Activated CD4-positive, alpha-beta T cell treated with anti-CD3 and anti-CD28 coated beads, Interleukin-2, amount 10 ng/mL, durations not matched to agents 7 days and 5 days (primary cell): ENCODE measurements around the gene GRAMD2B. TPM values are rescaled to one million over a fixed set of nuclear protein-coding genes. Genes with fewer than 3 reads are reported as not detected.
"Not testable (repeated sequence)": the region's sequence is repeated elsewhere in the genome, so short reads cannot be mapped to it uniquely, and the experiment has no call there.

ENCODE experiments used
- CTCF ChIA-PET: fragments of 350-600 bp; sonication (Branson Sonifier 250); formaldehyde crosslinking; loops from one replicate; lab custom pipeline; 2021; ENCODE audit warnings: antibody characterized with exemption; lab: Charles Lee
- POLR2A ChIA-PET: fragments of 350-600 bp; sonication (Branson Sonifier 250); formaldehyde crosslinking; loops from one replicate; lab custom pipeline; 2021; ENCODE audit warnings: antibody characterized with exemption; lab: Charles Lee
- DNase-seq: peaks from one replicate; pipeline ENCODE4 v3.0.0-alpha.2; 2020
- H3K27ac Mint-ChIP-seq: one replicate; pipeline ENCODE4 v1.8.0; 2021; ENCODE audit warnings: mild to moderate bottlenecking, moderate library complexity, mixed read lengths
- H3K27me3 Mint-ChIP-seq: one replicate; pipeline ENCODE4 v1.8.0; 2021; ENCODE audit warnings: mixed read lengths
- H3K36me3 Mint-ChIP-seq: one replicate; pipeline ENCODE4 v1.8.0; 2021; ENCODE audit warnings: low read depth, mixed read lengths
- H3K4me1 Mint-ChIP-seq: one replicate; pipeline ENCODE4 v1.8.0; 2021; ENCODE audit warnings: mixed read lengths
- H3K4me3 Mint-ChIP-seq: one replicate; pipeline ENCODE4 v1.8.0; 2021; ENCODE audit warnings: mild to moderate bottlenecking, moderate library complexity, mixed read lengths
- H3K9me3 Mint-ChIP-seq: one replicate; pipeline ENCODE4 v1.8.0; 2021; ENCODE audit warnings: mixed read lengths
- total RNA-seq, 2 experiments: library from RNA; stranded (reverse); gene quantifications; one replicate each; pipeline ENCODE4 v1.2.3, GENCODE V29; 2021

Gene GRAMD2B
- total RNA-seq, 2 experiments from 2014 or later = 3.3 to 4.4 TPM

DNA sequence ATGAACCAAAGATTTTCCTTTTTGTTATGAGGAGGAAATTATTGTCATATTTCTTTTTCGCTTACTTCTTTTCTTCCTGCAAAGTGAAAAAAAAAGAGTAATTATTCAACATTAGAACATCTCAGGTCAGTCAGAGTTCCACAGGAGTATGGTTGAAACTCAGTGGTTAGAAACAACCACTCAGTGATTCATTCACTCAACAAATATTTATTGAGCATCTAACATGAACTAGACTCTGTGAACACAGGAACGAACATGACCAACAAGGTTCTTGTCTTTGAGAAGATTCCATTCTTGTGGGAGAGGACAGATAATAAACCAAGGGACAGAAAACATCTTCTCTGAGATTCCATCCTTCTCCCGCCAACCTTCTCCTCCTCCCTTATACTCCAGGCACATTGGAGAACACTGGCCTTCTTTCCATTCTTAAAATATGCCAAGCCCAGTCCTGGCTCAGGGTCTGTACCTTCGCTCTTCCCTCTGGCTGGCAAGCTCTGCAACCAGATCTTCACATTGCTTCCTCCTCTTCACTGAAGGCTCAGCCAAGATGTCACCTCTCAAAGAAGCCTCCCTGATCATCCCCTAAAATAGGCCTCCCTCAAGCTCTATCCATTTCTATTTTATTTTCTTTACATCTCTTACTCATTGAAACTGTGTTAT is 6.8 kb upstream of the GRAMD2B start:
- POLR2A ChIA-PET = no interaction called here

DNA sequence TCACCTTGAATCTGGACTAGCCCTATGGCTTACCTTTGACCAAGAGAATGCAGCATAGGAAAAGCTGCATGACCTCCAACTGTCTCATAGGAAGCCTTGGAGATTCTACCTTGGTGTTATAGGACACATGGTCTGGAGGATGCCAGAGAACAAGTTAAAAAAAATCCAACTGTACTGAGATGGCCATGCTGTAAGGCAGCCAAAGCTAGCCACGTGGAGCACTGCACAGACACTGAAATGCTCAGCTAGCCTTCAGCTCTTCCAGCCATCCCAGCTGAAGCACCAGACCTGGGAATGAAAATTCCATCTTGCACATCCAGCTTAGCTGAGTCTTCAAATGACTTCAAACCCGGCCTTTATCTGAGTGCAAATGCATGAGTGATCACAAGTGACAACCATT is 6.0 kb upstream of the GRAMD2B start:
- Mint-ChIP-seq H3K4me1 (peaks cover 6% of the 10 kb centered on the region), H3K4me3 (no peak overlapping the region), H3K27me3 (peaks cover 6% of the 10 kb centered on the region), H3K9me3 (peaks cover 2% of the 10 kb centered on the region), H3K27ac (no peak overlapping the region), H3K36me3 (peaks cover 2% of the 10 kb centered on the region)
- no peak for DNase-seq
- ChIA-PET POLR2A (no interaction called here), CTCF (interaction anchor here (1.5 kb wide), 1 partner anchor 83 kb away, joined by 3 read pairs; no protein-coding TSS in a partner anchor)

More for the DNA sequence above, 6.8 kb upstream of the GRAMD2B start:
- CTCF ChIA-PET = interaction anchor here (1.5 kb wide), 1 partner anchor 84 kb away, joined by 3 read pairs; no protein-coding TSS in a partner anchor
- H3K9me3 Mint-ChIP-seq = peaks cover 3% of the 10 kb centered on the region
- H3K4me3 Mint-ChIP-seq = no peak overlapping the region
- H3K27me3 Mint-ChIP-seq = peaks cover 8% of the 10 kb centered on the region
- DNase-seq = no peak
- peaks cover 2% of the 10 kb centered on the region for H3K36me3 Mint-ChIP-seq
- peaks cover 6% of the 10 kb centered on the region for H3K4me1 Mint-ChIP-seq
- H3K27ac Mint-ChIP-seq = no peak overlapping the region

DNA sequence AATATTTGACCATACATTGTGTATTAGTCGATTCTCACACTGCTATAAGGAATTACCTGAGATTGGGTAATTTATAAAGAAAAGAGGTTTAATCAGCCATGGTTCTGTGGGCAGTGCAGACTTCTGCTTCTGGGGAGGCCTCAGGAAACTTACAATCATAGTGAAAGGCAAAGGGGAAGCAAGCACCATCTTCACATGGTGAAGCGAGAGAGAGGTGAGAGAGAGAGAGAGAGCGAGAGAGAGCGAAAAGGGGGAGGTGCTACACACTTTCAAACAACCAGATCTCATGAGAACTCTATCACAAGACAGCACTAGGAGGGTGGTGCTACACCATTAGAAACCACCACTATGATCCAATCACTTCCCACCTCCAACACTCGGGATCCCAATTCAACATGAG is 4.1 kb upstream of the GRAMD2B start:
- Mint-ChIP-seq H3K27ac (no peak overlapping the region), H3K4me1 (peaks cover 12% of the 10 kb centered on the region), H3K4me3 (no peak overlapping the region), H3K9me3 (peaks cover 2% of the 10 kb centered on the region), H3K36me3 (peaks cover 2% of the 10 kb centered on the region), H3K27me3 (no peaks in the 10 kb centered on the region)
- ChIA-PET POLR2A (no interaction called here), CTCF (no interaction called here)
- no peak for DNase-seq

DNA sequence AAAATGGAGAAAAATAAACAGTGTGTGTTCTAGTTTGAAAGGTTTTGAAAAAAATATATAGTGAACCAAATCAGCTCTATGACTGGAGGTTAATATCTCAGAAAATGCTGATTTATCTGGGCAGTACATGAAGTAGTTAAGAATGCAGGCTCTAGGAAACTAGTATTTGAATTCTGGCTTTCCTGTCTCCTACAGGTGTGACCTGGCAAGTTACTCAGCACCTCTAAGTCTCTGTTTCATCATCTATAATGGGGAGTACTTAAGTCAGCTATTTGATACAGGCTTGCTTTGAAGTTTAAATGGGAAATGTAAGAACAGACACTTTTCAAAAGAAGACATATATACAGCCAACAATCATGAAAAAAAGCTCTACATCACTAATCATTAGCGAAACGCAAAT is 5.2 kb downstream of the GRAMD2B start:
- Mint-ChIP-seq H3K4me3 (no peak overlapping the region), H3K27me3 (no peaks in the 10 kb centered on the region), H3K27ac (no peak overlapping the region), H3K9me3 (no peaks in the 10 kb centered on the region), H3K4me1 (peaks cover 19% of the 10 kb centered on the region), H3K36me3 (no peaks in the 10 kb centered on the region)
- POLR2A ChIA-PET = no interaction called here
- CTCF ChIA-PET = interaction anchor here (1.1 kb wide), 2 partner anchors 11 to 229 kb away, joined by 3 to 4 read pairs; no protein-coding TSS in a partner anchor
- DNase-seq = no peak

DNA sequence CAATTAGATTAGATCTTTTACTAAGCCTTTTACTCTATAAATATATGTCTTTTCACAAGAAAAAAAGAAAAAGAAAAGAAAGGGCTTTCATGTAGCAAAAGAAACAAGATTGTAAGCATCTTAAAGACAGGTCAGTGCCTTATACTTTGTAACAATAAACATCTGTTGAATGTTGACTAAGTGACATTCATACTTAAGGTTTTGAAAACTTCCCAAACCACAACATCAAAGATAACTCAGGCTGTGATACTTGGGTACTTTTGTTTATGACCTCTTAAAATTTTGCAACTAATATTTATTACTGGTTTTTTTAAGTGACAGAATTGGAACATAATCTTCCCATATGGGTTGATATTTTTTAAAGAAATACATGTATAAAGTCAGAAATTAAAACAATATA is 7.4 kb downstream of the GRAMD2B start:
- Mint-ChIP-seq H3K27me3 (no peaks in the 10 kb centered on the region), H3K9me3 (no peaks in the 10 kb centered on the region), H3K4me3 (no peak overlapping the region), H3K27ac (no peak overlapping the region), H3K4me1 (peaks cover 3% of the 10 kb centered on the region), H3K36me3 (no peaks in the 10 kb centered on the region)
- ChIA-PET CTCF (no interaction called here), POLR2A (no interaction called here)
- no peak for DNase-seq

DNA sequence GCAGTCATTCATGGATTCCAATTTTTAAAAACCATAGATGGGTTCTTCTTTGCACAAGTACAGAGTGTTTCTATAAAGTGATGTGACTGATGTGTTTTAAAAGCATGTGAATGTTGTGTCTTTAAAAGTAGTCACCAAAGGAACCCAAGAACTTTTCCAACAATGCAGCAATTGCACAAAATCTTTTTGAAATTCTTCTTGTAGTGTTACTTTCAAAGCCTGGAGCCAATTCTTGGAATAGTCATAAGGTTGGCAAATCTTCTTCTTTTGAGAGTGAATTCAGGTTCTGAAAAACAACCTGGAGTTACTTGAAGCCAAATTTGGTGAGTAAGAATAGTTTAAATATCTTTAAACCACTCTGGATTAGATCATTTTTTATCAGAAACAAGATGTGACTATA is 10.5 kb downstream of the GRAMD2B start:
- CTCF ChIA-PET = interaction anchor here (0.7 to 1.3 kb wide), 2 partner anchors 10 to 11 kb away, joined by 3 to 5 read pairs; no protein-coding TSS in a partner anchor
- Mint-ChIP-seq H3K27me3 (no peaks in the 10 kb centered on the region), H3K4me1 (peaks cover 13% of the 10 kb centered on the region), H3K27ac (no peak overlapping the region), H3K36me3 (peaks cover 8% of the 10 kb centered on the region), H3K4me3 (no peak overlapping the region), H3K9me3 (peaks cover 2% of the 10 kb centered on the region)
- POLR2A ChIA-PET = no interaction called here
- DNase-seq = no peak

DNA sequence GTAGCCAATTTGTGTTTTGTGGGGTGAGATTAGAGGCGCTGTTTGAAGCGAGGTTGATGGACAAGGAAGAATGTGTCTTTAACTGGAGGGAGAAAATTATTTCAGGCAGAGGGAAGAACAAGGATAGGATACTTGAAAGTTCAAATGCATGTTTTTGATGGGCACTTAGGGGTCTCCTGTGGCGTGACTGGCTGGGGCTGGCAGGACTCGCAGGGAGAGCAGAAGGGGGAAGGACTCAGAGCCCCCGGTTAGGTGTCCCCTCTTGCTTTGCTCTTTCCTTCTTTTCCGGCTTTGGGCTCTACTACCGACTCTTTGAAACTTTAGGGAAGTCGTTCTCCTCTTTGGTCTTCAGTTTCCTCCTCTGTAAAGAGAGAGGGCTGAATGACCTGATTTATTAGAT is 12.1 kb downstream of the GRAMD2B start:
- H3K4me1 Mint-ChIP-seq = peaks cover 14% of the 10 kb centered on the region
- H3K27ac Mint-ChIP-seq = no peak overlapping the region
- H3K27me3 Mint-ChIP-seq = no peaks in the 10 kb centered on the region
- peaks cover 5% of the 10 kb centered on the region for H3K9me3 Mint-ChIP-seq
- no peak for DNase-seq
- H3K36me3 Mint-ChIP-seq = peaks cover 12% of the 10 kb centered on the region
- ChIA-PET POLR2A (no interaction called here), CTCF (no interaction called here)
- H3K4me3 Mint-ChIP-seq = no peak overlapping the region

DNA sequence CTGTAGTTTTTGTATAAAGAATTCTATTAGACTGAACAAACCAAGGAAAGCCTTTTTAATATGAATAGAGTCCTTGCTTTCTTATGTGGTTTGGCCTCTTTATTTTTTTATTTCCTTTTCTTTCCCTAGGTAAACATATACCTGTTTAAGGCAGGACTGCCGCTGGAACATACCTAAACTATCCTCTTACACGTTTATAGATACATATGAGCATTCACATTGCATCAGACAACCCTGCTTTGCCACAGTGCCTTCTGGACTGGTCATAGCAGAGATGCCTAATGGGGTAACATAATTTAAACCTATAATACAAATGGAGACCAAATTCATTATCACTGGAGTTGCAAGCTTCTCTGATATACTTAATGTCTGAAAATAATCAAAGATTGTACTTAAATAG is 12.5 kb downstream of the GRAMD2B start:
- H3K4me3 Mint-ChIP-seq = no peak overlapping the region

DNA sequence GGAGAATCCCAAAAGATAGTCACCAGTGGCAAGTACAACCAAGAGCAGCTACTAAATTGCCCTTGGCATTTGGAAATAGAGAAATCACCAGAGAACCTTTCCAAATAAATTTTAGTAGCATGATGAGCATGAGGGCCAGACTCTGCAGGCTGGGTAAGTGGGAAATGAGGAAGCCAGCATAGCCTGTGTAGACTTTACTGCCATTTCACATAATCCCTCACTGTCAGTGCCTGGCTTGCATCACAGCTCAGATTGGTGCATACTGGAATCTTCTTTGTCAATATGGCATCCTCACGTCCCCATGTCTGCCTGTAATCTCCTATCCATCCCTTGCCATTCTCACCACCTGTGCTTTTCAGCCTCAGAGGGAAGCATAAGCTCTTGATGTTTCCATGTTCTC is 14.5 kb downstream of the GRAMD2B start:
- CTCF ChIA-PET = interaction anchor here (1.2 kb wide), 1 partner anchor 8 kb away, joined by 3 read pairs; no protein-coding TSS in a partner anchor
- Mint-ChIP-seq H3K27ac (no peak overlapping the region), H3K4me1 (peaks cover 14% of the 10 kb centered on the region), H3K27me3 (no peaks in the 10 kb centered on the region), H3K36me3 (peaks cover 15% of the 10 kb centered on the region), H3K9me3 (peaks cover 9% of the 10 kb centered on the region), H3K4me3 (no peak overlapping the region)
- no peak for DNase-seq
- POLR2A ChIA-PET = no interaction called here

More for the DNA sequence above, 12.5 kb downstream of the GRAMD2B start:
- ChIA-PET POLR2A (no interaction called here), CTCF (no interaction called here)
- H3K36me3 Mint-ChIP-seq = peaks cover 15% of the 10 kb centered on the region
- H3K27ac Mint-ChIP-seq = no peak overlapping the region
- peaks cover 9% of the 10 kb centered on the region for H3K9me3 Mint-ChIP-seq
- no peak for DNase-seq
- peaks cover 14% of the 10 kb centered on the region for H3K4me1 Mint-ChIP-seq
- no peaks in the 10 kb centered on the region for H3K27me3 Mint-ChIP-seq

DNA sequence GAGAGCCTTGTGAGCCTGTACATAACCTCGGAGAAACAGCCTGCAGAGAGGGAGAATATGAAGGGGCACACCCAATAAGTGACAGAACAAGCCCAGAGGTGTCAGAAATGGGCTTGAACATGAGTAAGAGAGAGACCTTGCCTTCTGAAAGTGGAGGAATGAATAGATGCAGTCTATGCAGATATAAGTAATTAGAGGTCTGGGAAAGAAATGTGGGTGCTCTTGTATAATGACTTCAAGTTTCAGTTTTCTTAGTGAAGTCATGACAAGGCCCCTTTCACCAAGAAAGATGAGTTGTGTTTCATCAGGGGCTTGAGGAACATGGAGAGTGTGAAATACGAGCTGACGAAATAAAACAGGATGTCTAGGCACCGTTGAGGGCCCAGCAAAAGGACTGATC is 15.1 kb downstream of the GRAMD2B start:
- peaks cover 9% of the 10 kb centered on the region for H3K9me3 Mint-ChIP-seq
- ChIA-PET CTCF (interaction anchor here (0.6 to 1.4 kb wide), 3 partner anchors 9 to 295 kb away, joined by 3 to 4 read pairs (median 4); no protein-coding TSS in a partner anchor), POLR2A (no interaction called here)
- peaks cover 17% of the 10 kb centered on the region for H3K4me1 Mint-ChIP-seq
- peaks cover 15% of the 10 kb centered on the region for H3K36me3 Mint-ChIP-seq
- H3K4me3 Mint-ChIP-seq = no peak overlapping the region
- no peak overlapping the region for H3K27ac Mint-ChIP-seq
- no peaks in the 10 kb centered on the region for H3K27me3 Mint-ChIP-seq
- no peak for DNase-seq

DNA sequence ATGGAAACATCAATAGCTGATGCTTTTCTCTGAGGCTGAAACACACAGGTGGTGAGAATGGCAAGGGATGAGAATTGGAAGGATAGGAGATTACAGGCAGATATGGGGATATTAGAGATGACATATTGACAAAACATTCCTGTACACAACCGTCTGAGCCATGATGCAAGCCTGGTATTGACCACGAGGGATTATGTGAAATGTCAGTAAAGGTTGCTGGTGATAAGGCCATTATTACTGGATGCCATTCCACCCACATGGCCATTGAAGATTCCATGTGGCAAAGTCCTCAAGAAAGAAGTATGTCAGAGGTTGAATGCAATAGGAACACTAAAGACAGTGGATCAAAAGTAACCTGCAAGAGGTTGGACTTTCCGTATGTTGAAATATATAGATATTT is 15.7 kb downstream of the GRAMD2B start:
- peaks cover 15% of the 10 kb centered on the region for H3K36me3 Mint-ChIP-seq
- ChIA-PET CTCF (interaction anchor here (0.6 to 1.4 kb wide), 2 partner anchors 10 to 294 kb away, joined by 4 read pairs; no protein-coding TSS in a partner anchor), POLR2A (no interaction called here)
- no peak for DNase-seq
- no peak overlapping the region for H3K4me3 Mint-ChIP-seq
- H3K27me3 Mint-ChIP-seq = no peaks in the 10 kb centered on the region
- H3K27ac Mint-ChIP-seq = no peak overlapping the region
- peaks cover 9% of the 10 kb centered on the region for H3K9me3 Mint-ChIP-seq
- H3K4me1 Mint-ChIP-seq = peaks cover 22% of the 10 kb centered on the region

DNA sequence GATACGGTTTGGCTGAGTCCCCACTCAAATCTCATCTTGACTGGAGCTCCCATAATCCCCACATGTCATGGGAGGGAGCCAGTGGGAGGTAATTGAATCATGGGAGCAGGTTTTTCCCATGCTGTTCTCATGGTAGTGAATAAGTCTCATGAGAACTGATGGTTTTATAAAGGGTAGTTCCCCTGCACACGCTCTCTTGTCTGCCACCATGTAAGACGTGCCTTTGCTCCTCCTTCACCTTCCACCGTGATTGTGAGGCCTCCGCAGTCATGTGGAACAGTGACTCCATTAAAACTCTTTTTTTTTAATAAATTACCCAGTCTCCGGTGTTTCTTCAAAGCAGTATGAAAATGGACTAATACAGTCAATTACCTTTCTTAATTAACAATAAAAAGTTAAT is 16.5 kb downstream of the GRAMD2B start:
- H3K9me3 Mint-ChIP-seq, H3K4me3 Mint-ChIP-seq, H3K27ac Mint-ChIP-seq, DNase-seq, POLR2A ChIA-PET, H3K27me3 Mint-ChIP-seq: not testable (repeated sequence)
- CTCF ChIA-PET = interaction anchor here (1.4 kb wide), 1 partner anchor 11 kb away, joined by 4 read pairs; no protein-coding TSS in a partner anchor
- Mint-ChIP-seq H3K36me3 (peaks cover 17% of the 10 kb centered on the region), H3K4me1 (peaks cover 31% of the 10 kb centered on the region)

DNA sequence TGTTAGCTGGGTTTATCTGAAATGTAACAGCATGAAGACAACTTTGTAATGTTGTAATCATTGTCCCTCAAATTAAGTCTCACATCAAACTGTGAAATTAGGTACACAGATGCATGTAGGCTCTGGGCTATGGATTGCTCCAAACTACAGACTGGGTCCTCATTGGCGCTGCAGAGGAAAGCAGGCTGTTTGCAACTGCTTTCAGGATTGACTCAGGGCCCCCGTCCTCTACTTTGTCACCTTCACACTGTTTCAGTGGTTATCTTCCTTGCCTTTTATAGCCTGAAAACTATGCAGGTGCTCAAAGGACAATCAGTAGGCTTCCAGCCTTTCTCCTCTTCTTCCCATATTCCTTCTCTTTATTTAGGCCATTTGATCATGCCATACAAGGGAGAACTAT is 18.0 kb downstream of the GRAMD2B start:
- no peak overlapping the region for H3K27ac Mint-ChIP-seq
- POLR2A ChIA-PET = no interaction called here

More for the DNA sequence above, 18.0 kb downstream of the GRAMD2B start:
- H3K4me1 Mint-ChIP-seq = peaks cover 46% of the 10 kb centered on the region
- peaks cover 9% of the 10 kb centered on the region for H3K9me3 Mint-ChIP-seq
- CTCF ChIA-PET = no interaction called here
- peaks cover 22% of the 10 kb centered on the region for H3K36me3 Mint-ChIP-seq
- H3K27me3 Mint-ChIP-seq = no peaks in the 10 kb centered on the region
- H3K4me3 Mint-ChIP-seq = no peak overlapping the region
- no peak for DNase-seq
